Osteoblast (primary cell): Measurements from ENCODE around the gene SOX5. TPM values are rescaled to one million over a fixed set of nuclear protein-coding genes. Genes with fewer than 3 reads are reported as not detected.
"Not testable (repeated sequence)": the region's sequence is repeated elsewhere in the genome, so short reads cannot be mapped to it uniquely, and the experiment has no call there.

ENCODE experiments used
- DNase-seq: peaks from one replicate; pipeline ENCODE4 v3.0.0; 2011; ENCODE audit warnings: low spot score, mixed read lengths; ENCODE audit not compliant: insufficient read length; ENCODE audit errors: missing footprints
- H2AFZ ChIP-seq: 2 replicates; pipeline ENCODE4 v1.6.0; 2011; ENCODE audit warnings: mild to moderate bottlenecking, low read length
- H3K27ac ChIP-seq: 2 replicates; pipeline ENCODE4 v1.5.1; 2011; ENCODE audit warnings: mild to moderate bottlenecking, low read depth, low read length, moderate library complexity
- H3K27me3 ChIP-seq: 2 replicates; pipeline ENCODE4 v1.6.0; 2012; ENCODE audit warnings: mild to moderate bottlenecking, control low read depth, inconsistent platforms, low read length, moderate library complexity; ENCODE audit not compliant: insufficient read depth
- H3K36me3 ChIP-seq: 2 replicates; pipeline ENCODE4 v1.5.1; 2011; ENCODE audit warnings: mild to moderate bottlenecking, low read length, control low read depth, moderate library complexity; ENCODE audit not compliant: insufficient read depth
- H3K4me1 ChIP-seq: 2 replicates; pipeline ENCODE4 v1.5.1; 2011; ENCODE audit warnings: mild to moderate bottlenecking, low read length, control low read depth, moderate library complexity; ENCODE audit not compliant: insufficient read depth
- H3K4me2 ChIP-seq: 2 replicates; pipeline ENCODE4 v1.6.0; 2011; ENCODE audit warnings: mild to moderate bottlenecking, low read length; ENCODE audit not compliant: insufficient read depth
- H3K4me3 ChIP-seq: fragments of 200-600 bp; sonication (generic); 3 replicates; pipeline ENCODE4 v1.5.1; 2012; ENCODE audit warnings: mild to moderate bottlenecking, low read length, inconsistent platforms; ENCODE audit not compliant: insufficient read depth
- H3K79me2 ChIP-seq: 2 replicates; pipeline ENCODE4 v1.6.0; 2012; ENCODE audit warnings: mild to moderate bottlenecking, low read length, control low read depth, inconsistent platforms; ENCODE audit not compliant: insufficient read depth
- H3K9me3 ChIP-seq: 2 replicates; pipeline ENCODE4 v1.5.1; 2011; ENCODE audit warnings: low read depth, low read length, control low read depth
- H4K20me1 ChIP-seq: 2 replicates; pipeline ENCODE4 v1.6.0; 2012; ENCODE audit warnings: mild to moderate bottlenecking, low read length, control low read depth; ENCODE audit not compliant: insufficient read depth
- CTCF ChIP-seq: IDR thresholded peaks from 2 replicates; pipeline ENCODE4 v1.5.1; 2011; ENCODE audit warnings: mild to moderate bottlenecking, low read depth, low read length, moderate library complexity; ENCODE audit errors: extremely low read depth
- total RNA-seq: library from RNA; depleted of rRNA; stranded (reverse); fragments of >200 nt; gene quantifications from 2 replicates; pipeline ENCODE4 v1.2.3, GENCODE V29; 2012

SOX5 gene
- total RNA-seq, 1 donor, result 5.1 TPM

- no peaks in the 10 kb centered on the region for H3K79me2 ChIP-seq
- H3K27ac ChIP-seq, result no peak overlapping the region
- no peaks in the 10 kb centered on the region for H3K27me3 ChIP-seq
- H2AFZ ChIP-seq, result no peak overlapping the region
- H4K20me1 ChIP-seq, result no peaks in the 10 kb centered on the region
- no peak overlapping the region for H3K4me3 ChIP-seq
- H3K9me3 ChIP-seq, result no peaks in the 10 kb centered on the region
- H3K4me1 ChIP-seq, result no peaks in the 10 kb centered on the region
- H3K36me3 ChIP-seq, result no peaks in the 10 kb centered on the region
- no peak for DNase-seq
- H3K4me2 ChIP-seq, result no peak overlapping the region
- no peak for TF ChIP-seq CTCF
These were observed 64.1 kb downstream of the SOX5 start for GRCh38 chr12:23885394-23885793.

- Histone ChIP-seq H3K79me2 (no peaks in the 10 kb centered on the region), H3K27me3 (no peaks in the 10 kb centered on the region), H2AFZ (no peak overlapping the region), H3K9me3 (no peaks in the 10 kb centered on the region), H3K4me2 (no peak overlapping the region), H3K27ac (no peak overlapping the region), H3K36me3 (no peaks in the 10 kb centered on the region), H3K4me3 (no peak overlapping the region), H4K20me1 (no peaks in the 10 kb centered on the region), H3K4me1 (no peaks in the 10 kb centered on the region)
- no peak for DNase-seq
- TF ChIP-seq CTCF, result no peak
These were observed 64.6 kb downstream of the SOX5 start for GRCh38 chr12:23884909-23885308.

- Histone ChIP-seq H3K4me2 (no peak overlapping the region), H3K27ac (no peak overlapping the region), H3K9me3 (no peaks in the 10 kb centered on the region), H3K36me3 (no peaks in the 10 kb centered on the region), H3K4me3 (no peak overlapping the region), H3K79me2 (no peaks in the 10 kb centered on the region), H3K27me3 (no peaks in the 10 kb centered on the region), H3K4me1 (no peaks in the 10 kb centered on the region), H4K20me1 (no peaks in the 10 kb centered on the region), H2AFZ (no peak overlapping the region)
- TF ChIP-seq CTCF, result no peak
- no peak for DNase-seq
These were observed 68.5 kb downstream of the SOX5 start for GRCh38 chr12:23880988-23881387.

GRCh38 chr12:23876618-23877017, 72.9 kb downstream of the SOX5 start:
- not testable (repeated sequence) for H3K27me3 ChIP-seq, H3K4me3 ChIP-seq, H3K36me3 ChIP-seq, H3K4me2 ChIP-seq, H3K27ac ChIP-seq, H2AFZ ChIP-seq, DNase-seq, H4K20me1 ChIP-seq, H3K79me2 ChIP-seq, H3K9me3 ChIP-seq, H3K4me1 ChIP-seq

GRCh38 chr12:23867794-23868193, 81.7 kb downstream of the SOX5 start:
- no peak overlapping the region for H3K27ac ChIP-seq

More at GRCh38 chr12:23867794-23868193, 81.7 kb downstream of the SOX5 start:
- no peak overlapping the region for H2AFZ ChIP-seq
- H3K36me3 ChIP-seq, result no peaks in the 10 kb centered on the region
- no peaks in the 10 kb centered on the region for H3K9me3 ChIP-seq
- no peak for DNase-seq
- H3K79me2 ChIP-seq, result no peaks in the 10 kb centered on the region
- no peaks in the 10 kb centered on the region for H3K27me3 ChIP-seq
- no peaks in the 10 kb centered on the region for H3K4me1 ChIP-seq
- H4K20me1 ChIP-seq, result no peaks in the 10 kb centered on the region
- no peak for TF ChIP-seq CTCF
- H3K4me3 ChIP-seq, result no peak overlapping the region
- no peak overlapping the region for H3K4me2 ChIP-seq
